GM23338 (cell line): ENCODE measurements around the gene SUPT5H. TPM values are rescaled to one million over a fixed set of nuclear protein-coding genes. Genes with fewer than 3 reads are reported as not detected.

Experiments
- ATAC-seq: fragments of 200-7000 bp; cut with Tn5 transposase; 3 replicates; pipeline ENCODE4 v1.9.1; 2020
- DNase-seq: peaks from one replicate; pipeline ENCODE4 v3.0.0-alpha.2; 2015; ENCODE audit warnings: low spot score
- H2AFZ ChIP-seq: fragments of 200-600 bp; sonication (generic); 2 replicates; pipeline ENCODE4 v1.8.0; 2016; ENCODE audit warnings: antibody characterized with exemption, mild to moderate bottlenecking, moderate library complexity
- H3F3A ChIP-seq: fragments of 200-600 bp; sonication (generic); replicated peaks from 2 replicates; pipeline ENCODE4 v1.8.0; 2017; ENCODE audit warnings: antibody characterized with exemption, mixed run types, low read depth
- H3K27ac ChIP-seq: fragments of 200-600 bp; sonication (generic); 2 replicates; pipeline ENCODE4 v1.6.1; 2016; ENCODE audit warnings: low read depth
- H3K27me3 ChIP-seq: fragments of 200-600 bp; sonication (generic); 2 replicates; pipeline ENCODE4 v1.8.0; 2016; ENCODE audit warnings: mild to moderate bottlenecking, mixed run types, moderate library complexity; ENCODE audit not compliant: insufficient read depth
- H3K36me3 ChIP-seq: fragments of 200-600 bp; sonication (generic); 2 replicates; pipeline ENCODE4 v1.8.0; 2016; ENCODE audit warnings: mild to moderate bottlenecking; ENCODE audit not compliant: insufficient read depth
- H3K4me1 ChIP-seq: fragments of 200-600 bp; sonication (generic); 2 replicates; pipeline ENCODE4 v1.8.0; 2016; ENCODE audit warnings: mild to moderate bottlenecking, moderate library complexity; ENCODE audit not compliant: insufficient read depth
- H3K4me2 ChIP-seq: fragments of 200-600 bp; sonication (generic); 2 replicates; pipeline ENCODE4 v1.7.1; 2017; ENCODE audit warnings: mixed run types
- H3K4me3 ChIP-seq: fragments of 200-600 bp; sonication (generic); 2 replicates; pipeline ENCODE4 v1.6.1; 2016; ENCODE audit warnings: mixed run types
- H3K79me2 ChIP-seq: fragments of 200-600 bp; sonication (generic); replicated peaks from 2 replicates; pipeline ENCODE4 v1.8.0; 2017; ENCODE audit warnings: mild to moderate bottlenecking; ENCODE audit not compliant: insufficient read depth
- H3K9me2 ChIP-seq: fragments of 200-600 bp; sonication (generic); 2 replicates; pipeline ENCODE4 v1.8.0; 2017; ENCODE audit not compliant: insufficient read depth
- H4K20me1 ChIP-seq: fragments of 200-600 bp; sonication (generic); replicated peaks from 2 replicates; pipeline ENCODE4 v1.8.0; 2017; ENCODE audit warnings: mild to moderate bottlenecking; ENCODE audit not compliant: insufficient read depth
- H3K27ac Mint-ChIP-seq: 2 replicates; pipeline ENCODE4 v1.8.0; 2020; ENCODE audit warnings: inconsistent platforms, mild to moderate bottlenecking, moderate library complexity, mixed read lengths
- H3K27me3 Mint-ChIP-seq: 3 replicates; pipeline ENCODE4 v1.8.0; 2022; ENCODE audit warnings: low read depth, mild to moderate bottlenecking, moderate library complexity, mixed read lengths, inconsistent platforms; ENCODE audit not compliant: insufficient read depth, poor library complexity
- H3K36me3 Mint-ChIP-seq: 3 replicates; pipeline ENCODE4 v1.8.0; 2021; ENCODE audit warnings: low read depth, mild to moderate bottlenecking, inconsistent platforms, moderate library complexity, mixed read lengths
- H3K4me1 Mint-ChIP-seq: 3 replicates; pipeline ENCODE4 v1.8.0; 2020; ENCODE audit warnings: mild to moderate bottlenecking, inconsistent platforms, mixed read lengths
- H3K4me3 Mint-ChIP-seq: 3 replicates; pipeline ENCODE4 v1.8.0; 2021; ENCODE audit warnings: moderate library complexity, mild to moderate bottlenecking, inconsistent platforms, mixed read lengths
- H3K9me3 Mint-ChIP-seq: 3 replicates; pipeline ENCODE4 v1.8.0; 2020; ENCODE audit warnings: moderate library complexity, mild to moderate bottlenecking, inconsistent platforms, mixed read lengths
- CREB1 ChIP-seq: fragments of 250-450 bp; sonication (Bioruptor Pico); IDR thresholded peaks from 2 replicates; pipeline ENCODE4 v1.5.0; 2020; ENCODE audit warnings: low read depth, mild to moderate bottlenecking, moderate library complexity
- CTCF ChIP-seq, 2 experiments: fragments of 200-600 bp in 1 of 2; sonication (generic) in 1 of 2; conservative IDR thresholded peaks; 2 replicates each; pipeline versions ENCODE4 v1.5.1 to v1.6.1; 2016 to 2017; ENCODE audit warnings: antibody characterized with exemption in 2 of 2, low read depth in 2 of 2, mild to moderate bottlenecking in 2 of 2, moderate library complexity in 1 of 2
- EZH2 ChIP-seq: fragments of 200-600 bp; sonication (generic); IDR thresholded peaks from one replicate; pipeline ENCODE4 v1.8.0; 2017; ENCODE audit warnings: antibody characterized with exemption, mild to moderate bottlenecking, low read depth; ENCODE audit not compliant: unreplicated experiment
- EZH2phosphoT487 ChIP-seq: fragments of 200-600 bp; sonication (generic); IDR thresholded peaks from one replicate; pipeline ENCODE4 v1.8.1; 2018; ENCODE audit warnings: antibody characterized with exemption; ENCODE audit not compliant: unreplicated experiment
- JUNB ChIP-seq: IDR thresholded peaks from one replicate; pipeline ENCODE4 v1.6.1; 2016; ENCODE audit warnings: antibody characterized with exemption; ENCODE audit not compliant: unreplicated experiment
- NANOG ChIP-seq: IDR thresholded peaks from 2 replicates; pipeline ENCODE4 v1.6.1; 2016; ENCODE audit warnings: antibody characterized with exemption, borderline replicate concordance
- POLR2AphosphoS5 ChIP-seq: IDR thresholded peaks from 2 replicates; pipeline ENCODE4 v1.6.1; 2016; ENCODE audit warnings: antibody characterized with exemption, low read depth
- REST ChIP-seq: IDR thresholded peaks from one replicate; pipeline ENCODE4 v1.6.1; 2018; ENCODE audit warnings: antibody characterized with exemption; ENCODE audit not compliant: unreplicated experiment
- STAT1 ChIP-seq: IDR thresholded peaks from one replicate; pipeline ENCODE4 v1.6.1; 2016; ENCODE audit warnings: antibody characterized with exemption; ENCODE audit not compliant: unreplicated experiment
- ZNF114 ChIP-seq: fragments of 250-450 bp; sonication (Bioruptor Pico); IDR thresholded peaks from 2 replicates; pipeline ENCODE4 v1.5.0; 2020; ENCODE audit warnings: mild to moderate bottlenecking, moderate library complexity
- ZNF331 ChIP-seq: fragments of 250-450 bp; sonication (Bioruptor Pico); IDR thresholded peaks from 2 replicates; pipeline ENCODE4 v1.5.0; 2020; ENCODE audit warnings: low read depth, mild to moderate bottlenecking, moderate library complexity
- ZNF462 ChIP-seq: fragments of 250-450 bp; sonication (Bioruptor Pico); IDR thresholded peaks from 2 replicates; pipeline ENCODE4 v1.5.0; 2020; ENCODE audit warnings: mild to moderate bottlenecking, moderate library complexity
- polyA plus RNA-seq: library from polyadenylated mRNA; unstranded; fragments of >200 nt; fragmentation: Nextera tagmentation; extraction: Ambion mirVana; gene quantifications from 2 replicates; pipeline ENCODE4 v1.2.1, GENCODE V29; 2016
- total RNA-seq: library from RNA; depleted of rRNA; stranded (reverse); fragments of >200 nt; shearing (Covaris generic); gene quantifications from 2 replicates; pipeline ENCODE4 v1.2.3, GENCODE V29; 2014
- TF ChIP-seq, protein P1 (sequence below): IDR thresholded peaks from 2 replicates; pipeline ENCODE4 v1.6.1; 2016; ENCODE audit warnings: antibody characterized with exemption

The SUPT5H gene
- total and polyA plus RNA-seq, 2 experiments from 2014 or later, result 108 to 150 TPM

- Mint-ChIP-seq H3K36me3 (peaks cover 12% of the 10 kb centered on the region), H3K4me3 (peak overlapping the region; percentile 85)
- H3K9me2 ChIP-seq, result no peaks in the 10 kb centered on the region
These were observed 42.8 kb upstream of the SUPT5H start for GRCh38 chr19:39402346-39403300.

More at GRCh38 chr19:39402346-39403300, 42.8 kb upstream of the SUPT5H start:
- peaks cover 43% of the 10 kb centered on the region; the same call in 1 of the 2 replicates for H3F3A ChIP-seq
- H3K27ac ChIP-seq, result peak overlapping the region; percentile 100
- H3K27ac Mint-ChIP-seq, result peak overlapping the region; percentile 99
- H3K36me3 ChIP-seq, result no peaks in the 10 kb centered on the region
- peaks cover 23% of the 10 kb centered on the region for H3K27me3 Mint-ChIP-seq
- H3K27me3 ChIP-seq, result no peaks in the 10 kb centered on the region
- DNase-seq (peak; percentile 97), ATAC-seq (peak; percentile 33)
- no peaks in the 10 kb centered on the region; the same call in 1 of the 2 replicates for H4K20me1 ChIP-seq
- no peak overlapping the region for H2AFZ ChIP-seq
- peaks cover 46% of the 10 kb centered on the region for H3K4me1 Mint-ChIP-seq
- H3K79me2 ChIP-seq, result peaks cover 9% of the 10 kb centered on the region
- TF ChIP-seq, protein P1, sequence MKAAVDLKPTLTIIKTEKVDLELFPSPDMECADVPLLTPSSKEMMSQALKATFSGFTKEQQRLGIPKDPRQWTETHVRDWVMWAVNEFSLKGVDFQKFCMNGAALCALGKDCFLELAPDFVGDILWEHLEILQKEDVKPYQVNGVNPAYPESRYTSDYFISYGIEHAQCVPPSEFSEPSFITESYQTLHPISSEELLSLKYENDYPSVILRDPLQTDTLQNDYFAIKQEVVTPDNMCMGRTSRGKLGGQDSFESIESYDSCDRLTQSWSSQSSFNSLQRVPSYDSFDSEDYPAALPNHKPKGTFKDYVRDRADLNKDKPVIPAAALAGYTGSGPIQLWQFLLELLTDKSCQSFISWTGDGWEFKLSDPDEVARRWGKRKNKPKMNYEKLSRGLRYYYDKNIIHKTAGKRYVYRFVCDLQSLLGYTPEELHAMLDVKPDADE, result peak; percentile 74
- peak; percentile 80 for TF ChIP-seq CREB1 (CRISPR knock-in tag)
- TF ChIP-seq JUNB, result no peak
- no peak for TF ChIP-seq ZNF114 (CRISPR knock-in tag)
- TF ChIP-seq NANOG, result no peak
- TF ChIP-seq ZNF331 (CRISPR knock-in tag), result no peak
- no peak for TF ChIP-seq REST
- TF ChIP-seq CTCF (conservative IDR thresholded peaks at IDR 0.05; ENCODE audit: low read depth in 2 of 2), result no peak
- TF ChIP-seq ZNF462, result no peak
- TF ChIP-seq EZH2phosphoT487, result no peak
- no peak for TF ChIP-seq EZH2
- TF ChIP-seq POLR2AphosphoS5, result peak; percentile 64
- no peak for TF ChIP-seq STAT1
- peak overlapping the region; percentile 99 for H3K4me3 ChIP-seq
- peak overlapping the region; percentile 91 for H3K4me2 ChIP-seq
- H3K4me1 ChIP-seq, result peaks cover 43% of the 10 kb centered on the region
- H3K9me3 Mint-ChIP-seq, result peaks cover 4% of the 10 kb centered on the region; the same call in 1 of the 3 replicates
